ENCODE data around the gene RNF175.
A peak's percentile ranks its signal among the peaks of the same experiment; 100 is the strongest.

The RNF175 gene

GRCh38 chr4:153745651-153746050 lies 14.2 kb downstream of the RNF175 start:
- DNase-seq (ENCODE audit: low read depth) = no peak

- no peak for DNase-seq (ENCODE audit: low read depth)
Measured at GRCh38 chr4:153741541-153741940, 18.3 kb downstream of the RNF175 start.

DNA sequence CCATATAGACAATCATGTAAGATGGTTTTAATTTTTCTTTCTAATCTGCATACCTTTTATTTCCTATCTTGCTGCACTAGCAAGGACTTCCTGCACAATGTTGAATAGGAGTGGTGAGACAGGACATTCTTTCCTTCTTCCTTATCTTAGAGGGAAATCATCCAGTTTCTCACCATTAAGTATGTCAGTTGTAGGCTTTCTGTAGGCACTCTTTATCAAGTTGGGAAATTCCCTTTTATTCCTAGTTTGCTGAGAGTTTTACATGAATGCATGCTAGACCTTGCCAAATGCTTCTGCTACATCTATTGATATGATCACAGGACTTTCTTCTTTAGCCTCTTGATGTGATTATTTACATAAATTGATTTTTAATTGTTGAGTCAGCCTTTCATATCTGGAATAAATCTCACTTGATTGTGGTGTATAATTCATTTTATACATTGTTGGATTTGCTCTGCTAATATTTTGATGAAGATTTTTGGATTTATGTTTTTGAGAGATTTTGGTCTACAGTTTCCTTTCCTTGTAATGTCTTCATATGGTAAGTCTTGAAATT lies 23.8 kb downstream of the RNF175 start:
- DNase-seq (ENCODE audit: low read depth) = no peak

- no peak for DNase-seq (ENCODE audit: low read depth)
Measured at GRCh38 chr4:153733751-153734448, 25.9 kb downstream of the RNF175 start.

DNA sequence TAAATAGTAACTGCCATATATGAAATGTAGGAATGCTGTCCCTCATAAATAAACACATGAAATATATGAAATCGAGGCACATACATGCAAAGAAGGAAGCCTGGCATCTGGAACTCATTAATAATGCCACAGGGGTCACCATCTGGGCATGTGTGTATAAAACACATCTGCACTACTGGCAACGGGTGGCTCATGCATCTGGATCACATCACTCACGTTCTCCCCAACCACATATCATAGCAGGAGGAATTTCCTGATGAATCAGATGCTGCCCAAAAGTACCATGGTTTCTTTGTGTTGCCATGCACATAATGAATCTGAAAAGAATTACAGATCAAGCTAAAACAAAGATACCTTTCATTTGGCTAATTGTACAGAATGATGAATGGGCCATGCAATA lies 28.6 kb downstream of the RNF175 start:
- no peak for DNase-seq (ENCODE audit: low read depth)

DNA sequence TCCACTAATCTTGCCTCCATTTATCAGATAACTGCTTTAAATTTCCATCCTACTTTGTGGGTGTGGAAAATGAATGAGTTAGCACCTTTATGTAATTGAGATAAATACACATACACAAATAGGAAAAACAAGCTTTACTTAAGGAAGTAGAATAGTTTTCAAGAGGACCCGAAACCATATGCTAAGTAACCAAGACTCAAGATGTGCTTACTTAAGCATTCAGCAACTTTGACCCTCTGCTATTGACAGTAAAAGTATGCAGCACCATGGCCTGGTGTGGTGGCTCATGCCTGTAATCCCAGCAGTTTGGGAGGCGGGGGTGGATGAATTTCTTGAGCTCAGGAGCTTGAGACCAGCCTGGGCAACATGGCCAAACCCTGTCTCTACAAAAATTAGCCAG lies 29.9 kb downstream of the RNF175 start:
- no peak for DNase-seq (ENCODE audit: low read depth)

DNA sequence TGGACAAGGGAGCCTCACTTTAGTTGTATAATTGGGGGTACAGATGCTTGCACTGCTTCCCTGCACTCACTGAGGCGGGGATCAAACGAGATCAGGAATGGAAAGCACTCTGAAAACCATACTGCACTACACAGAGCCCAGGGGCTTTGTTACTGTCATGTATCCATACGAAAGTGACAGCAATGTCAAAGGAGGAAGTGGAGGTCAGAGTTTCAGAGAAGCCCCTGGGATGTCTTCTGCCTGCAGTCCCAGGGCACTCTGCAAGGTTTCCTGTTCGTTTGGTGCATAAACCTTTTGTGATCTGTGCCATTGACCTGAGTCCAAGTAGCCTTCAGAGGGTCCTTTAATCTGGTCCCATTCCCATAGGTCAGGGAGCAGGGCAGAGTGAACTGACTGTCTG lies 31.2 kb downstream of the RNF175 start:
- no peak for DNase-seq (ENCODE audit: low read depth)

GRCh38 chr4:153728151-153728550 lies 31.7 kb downstream of the RNF175 start:
- DNase-seq (ENCODE audit: low read depth) = no peak

GRCh38 chr4:153725831-153726154 lies 34.0 kb downstream of the RNF175 start:
- no peak for DNase-seq (ENCODE audit: low read depth)

- no peak for DNase-seq (ENCODE audit: low read depth)
Measured at GRCh38 chr4:153725136-153725830, 34.5 kb downstream of the RNF175 start.

GRCh38 chr4:153724606-153725005 lies 35.2 kb downstream of the RNF175 start:
- no peak for DNase-seq (ENCODE audit: low read depth)

GRCh38 chr4:153722036-153722435 lies 37.8 kb downstream of the RNF175 start:
- no peak for DNase-seq (ENCODE audit: low read depth)

GRCh38 chr4:153713866-153714646 lies 45.8 kb downstream of the RNF175 start:
- DNase-seq (ENCODE audit: low read depth) = no peak

DNA sequence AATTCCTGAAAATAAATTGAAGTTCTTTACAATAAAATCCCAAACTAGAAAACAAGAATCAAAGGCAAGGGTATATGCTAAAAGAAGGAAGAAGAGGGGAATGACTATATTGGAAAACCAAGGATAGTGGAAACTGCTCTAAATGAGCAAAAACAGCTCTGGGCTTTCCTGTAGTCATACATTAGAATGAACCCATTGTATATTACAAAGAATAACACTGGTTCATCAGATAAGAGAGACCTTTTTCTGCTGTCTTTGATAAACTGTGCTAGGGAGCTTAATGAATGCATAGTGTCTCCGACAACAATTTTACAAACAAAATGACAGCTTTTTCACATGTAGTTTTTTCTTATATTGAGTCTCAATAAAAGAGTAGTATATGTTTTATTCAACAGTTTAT lies 49.1 kb downstream of the RNF175 start:
- no peak for DNase-seq (ENCODE audit: low read depth)

- no peak for DNase-seq (ENCODE audit: low read depth)
Measured at GRCh38 chr4:153706519-153706918, 53.3 kb downstream of the RNF175 start.

DNA sequence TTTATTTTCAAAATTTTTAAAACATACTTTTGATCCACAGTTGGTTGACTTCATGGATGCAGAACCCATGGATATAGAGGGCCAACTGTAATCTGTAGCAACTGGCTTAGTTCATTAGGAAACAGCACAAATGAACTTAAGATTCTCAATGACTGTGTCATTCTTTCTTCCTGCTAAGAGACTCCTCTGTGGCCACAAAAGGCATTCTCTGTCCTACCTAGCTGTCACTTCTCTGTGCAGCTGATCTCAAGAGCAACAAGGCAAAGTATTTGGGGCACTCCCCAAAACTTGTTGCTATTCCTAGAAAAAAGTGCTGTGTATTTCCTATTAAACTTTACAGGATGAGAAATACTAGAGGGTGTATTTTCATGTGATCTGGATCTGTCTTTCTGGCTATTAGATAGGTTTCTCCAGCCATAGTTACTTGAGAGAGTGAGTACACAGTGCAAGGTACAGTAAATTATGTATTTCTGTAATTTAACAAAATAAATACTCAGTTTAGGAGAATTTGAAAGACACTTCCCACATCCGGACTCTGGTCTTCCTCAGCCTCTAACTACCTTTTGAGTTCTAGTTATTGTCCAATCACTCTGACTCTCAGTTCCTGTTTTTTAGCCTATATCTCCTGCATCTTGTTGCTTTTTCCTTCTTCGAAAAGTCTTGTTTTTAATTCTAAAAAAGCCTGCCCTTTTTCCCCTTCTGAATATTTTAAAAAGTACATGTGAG lies 53.9 kb downstream of the RNF175 start:
- no peak for DNase-seq (ENCODE audit: low read depth)

DNA sequence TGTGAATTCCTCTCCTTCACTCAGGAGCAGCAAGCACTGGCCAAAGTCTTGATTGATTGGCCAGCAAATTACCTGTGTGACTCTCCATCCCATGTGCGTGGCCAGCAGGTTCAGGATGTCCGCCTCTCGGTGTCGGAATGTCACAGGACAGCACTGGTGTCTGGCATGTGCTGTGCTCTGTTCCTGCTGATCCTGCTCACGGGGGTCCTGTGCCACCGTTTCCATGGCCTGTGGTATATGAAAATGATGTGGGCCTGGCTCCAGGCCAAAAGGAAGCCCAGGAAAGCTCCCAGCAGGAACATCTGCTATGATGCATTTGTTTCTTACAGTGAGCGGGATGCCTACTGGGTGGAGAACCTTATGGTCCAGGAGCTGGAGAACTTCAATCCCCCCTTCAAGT lies 55.3 kb downstream of the RNF175 start:
- no peak for DNase-seq (ENCODE audit: low read depth)

- no peak for DNase-seq (ENCODE audit: low read depth)
Measured at GRCh38 chr4:153684971-153685371, 74.9 kb downstream of the RNF175 start.

- peak; percentile 26 for DNase-seq (ENCODE audit: low read depth)
Measured at GRCh38 chr4:153684182-153684970, 75.4 kb downstream of the RNF175 start, which contains the start of gene TLR2. Gene TLR2 (plus strand): TSS chr4:153684280. CDS start chr4:153702908, 18,628 bp downstream.

GRCh38 chr4:153683763-153684181 lies 76.1 kb downstream of the RNF175 start:
- DNase-seq (ENCODE audit: low read depth) = no peak

GRCh38 chr4:153679486-153679885 lies 80.3 kb downstream of the RNF175 start:
- no peak for DNase-seq (ENCODE audit: low read depth)
